Bronchial epithelial cell (primary cell): Measurements from ENCODE around the gene COL5A3. TPM values are rescaled to one million over a fixed set of nuclear protein-coding genes. Genes with fewer than 3 reads are reported as not detected.
A peak's percentile ranks its signal among the peaks of the same experiment; 100 is the strongest.

Experiments used
- DNase-seq: peaks from one replicate; pipeline ENCODE4 v3.0.0-alpha.2; 2010; ENCODE audit warnings: low read depth
- FAIRE-seq: peaks from 2 replicates; lab custom pipeline; 2011; peaks lifted over from hg19 to GRCh38; lab: Jason Lieb, UNC
- H3K27me3 ChIP-seq: 2 replicates; pipeline ENCODE4 v1.5.1; 2011; ENCODE audit warnings: low read length; ENCODE audit not compliant: control insufficient read depth, insufficient read depth
- H3K36me3 ChIP-seq: 2 replicates; pipeline ENCODE4 v1.5.1; 2011; ENCODE audit warnings: low read length; ENCODE audit not compliant: control insufficient read depth, insufficient read depth
- H3K4me3 ChIP-seq: 2 replicates; pipeline ENCODE4 v1.5.1; 2011; ENCODE audit warnings: mild to moderate bottlenecking, low read depth, low read length, control low read depth
- CTCF ChIP-seq: IDR thresholded peaks from 2 replicates; pipeline ENCODE4 v1.5.1; 2011; ENCODE audit warnings: mild to moderate bottlenecking, moderate library complexity, low read length, control low read depth, inconsistent platforms; ENCODE audit not compliant: insufficient read depth, severe bottlenecking
- total RNA-seq: library from RNA; depleted of rRNA; stranded (reverse); fragments of >200 nt; gene quantifications from 2 replicates; pipeline ENCODE4 v1.2.1, GENCODE V29; 2014

COL5A3 gene
- total RNA-seq, 1 donor from 2014 or later: 0.79 TPM

GRCh38 chr19:10001899-10002298, 8.4 kb downstream of the COL5A3 start:
- Histone ChIP-seq H3K27me3 (no peaks in the 10 kb centered on the region), H3K36me3 (no peaks in the 10 kb centered on the region), H3K4me3 (no peak overlapping the region)
- DNase-seq (no peak), FAIRE-seq (no peak)
- peak; percentile 63 for TF ChIP-seq CTCF

GRCh38 chr19:10000171-10000826, 10.0 kb downstream of the COL5A3 start:
- FAIRE-seq (peak; percentile 83), DNase-seq (peak; percentile 45)
- H3K4me3 ChIP-seq: no peak overlapping the region
- no peaks in the 10 kb centered on the region for H3K36me3 ChIP-seq
- no peaks in the 10 kb centered on the region for H3K27me3 ChIP-seq
- TF ChIP-seq CTCF: peak; percentile 87

GRCh38 chr19:9996541-9996940, 13.8 kb downstream of the COL5A3 start:
- Histone ChIP-seq H3K4me3 (no peak overlapping the region), H3K36me3 (no peaks in the 10 kb centered on the region), H3K27me3 (no peaks in the 10 kb centered on the region)
- no peak for TF ChIP-seq CTCF
- FAIRE-seq: no peak
- DNase-seq: no peak

- H3K4me3 ChIP-seq: no peak overlapping the region
- no peak for TF ChIP-seq CTCF
- DNase-seq: no peak
- no peaks in the 10 kb centered on the region for H3K27me3 ChIP-seq
- no peak for FAIRE-seq
- no peaks in the 10 kb centered on the region for H3K36me3 ChIP-seq
Observed at GRCh38 chr19:9995999-9996398, 14.3 kb downstream of the COL5A3 start.

GRCh38 chr19:9995084-9995483, 15.2 kb downstream of the COL5A3 start:
- TF ChIP-seq CTCF: no peak
- H3K36me3 ChIP-seq: no peaks in the 10 kb centered on the region
- H3K4me3 ChIP-seq: no peak overlapping the region
- DNase-seq: no peak
- H3K27me3 ChIP-seq: no peaks in the 10 kb centered on the region
- FAIRE-seq: no peak
